Parathyroid adenoma (tissue), 2 donors: ENCODE measurements around the gene ARHGAP6.

ENCODE experiments used
- H2AFZ ChIP-seq: fragments of 300-600 bp; sonication (generic); one replicate; pipeline ENCODE4 v1.7.0; 2017; ENCODE audit warnings: antibody characterized with exemption, mild to moderate bottlenecking
- H3K27ac ChIP-seq: fragments of 300-600 bp; sonication (generic); one replicate; pipeline ENCODE4 v1.7.0; 2017
- H3K27me3 ChIP-seq: fragments of 300-600 bp; sonication (generic); one replicate; pipeline ENCODE4 v1.7.0; 2017; ENCODE audit warnings: low read length; ENCODE audit not compliant: control insufficient read depth, insufficient read depth
- H3K36me3 ChIP-seq: fragments of 300-600 bp; sonication (generic); one replicate; pipeline ENCODE4 v1.7.0; 2017; ENCODE audit warnings: low read length; ENCODE audit not compliant: control insufficient read depth, insufficient read depth
- H3K4me1 ChIP-seq: fragments of 300-600 bp; sonication (generic); one replicate; pipeline ENCODE4 v1.7.0; 2017; ENCODE audit warnings: control low read depth
- H3K4me2 ChIP-seq: fragments of 300-600 bp; sonication (generic); one replicate; pipeline ENCODE4 v1.7.0; 2017; ENCODE audit warnings: low read length
- H3K4me3 ChIP-seq: fragments of 300-600 bp; sonication (generic); one replicate; pipeline ENCODE4 v1.7.0; 2017; ENCODE audit warnings: low read depth, low read length
- H3K79me2 ChIP-seq: fragments of 300-600 bp; sonication (generic); one replicate; pipeline ENCODE4 v1.7.0; 2017; ENCODE audit warnings: control low read depth
- H3K9ac ChIP-seq: fragments of 300-600 bp; sonication (generic); one replicate; pipeline ENCODE4 v1.7.0; 2017; ENCODE audit warnings: mild to moderate bottlenecking
- H3K9me3 ChIP-seq: fragments of 300-600 bp; sonication (generic); one replicate; pipeline ENCODE4 v1.7.0; 2017; ENCODE audit warnings: low read length; ENCODE audit not compliant: control insufficient read depth
- TF ChIP-seq, protein P1 (sequence below): fragments of 300-600 bp; sonication (generic); IDR thresholded peaks from one replicate; pipeline ENCODE4 v1.7.0; 2017; ENCODE audit warnings: antibody characterized with exemption, mild to moderate bottlenecking
- donor health status: primary hyperparathyroidism.

Gene ARHGAP6

DNA sequence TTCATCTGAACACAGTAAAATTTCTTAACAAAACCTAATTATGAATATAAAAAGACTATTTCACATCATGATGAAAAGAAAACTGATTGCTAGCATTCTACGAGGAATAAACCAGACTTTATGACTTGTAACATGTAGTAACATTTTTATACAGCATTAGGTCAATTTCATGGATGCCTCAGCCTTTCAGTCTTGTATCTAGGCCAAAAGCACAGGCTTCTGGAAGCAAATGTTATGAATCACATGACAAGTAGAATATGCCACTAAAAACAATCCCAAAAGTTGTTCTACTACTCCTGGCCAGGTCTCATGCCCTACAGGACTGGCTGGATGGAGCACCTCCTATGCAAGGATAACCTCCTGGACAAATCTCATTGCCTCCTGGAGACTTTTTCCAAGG lies 101.2 kb downstream of the ARHGAP6 start:
- H3K27ac ChIP-seq = no peak overlapping the region
- TF ChIP-seq, protein P1, sequence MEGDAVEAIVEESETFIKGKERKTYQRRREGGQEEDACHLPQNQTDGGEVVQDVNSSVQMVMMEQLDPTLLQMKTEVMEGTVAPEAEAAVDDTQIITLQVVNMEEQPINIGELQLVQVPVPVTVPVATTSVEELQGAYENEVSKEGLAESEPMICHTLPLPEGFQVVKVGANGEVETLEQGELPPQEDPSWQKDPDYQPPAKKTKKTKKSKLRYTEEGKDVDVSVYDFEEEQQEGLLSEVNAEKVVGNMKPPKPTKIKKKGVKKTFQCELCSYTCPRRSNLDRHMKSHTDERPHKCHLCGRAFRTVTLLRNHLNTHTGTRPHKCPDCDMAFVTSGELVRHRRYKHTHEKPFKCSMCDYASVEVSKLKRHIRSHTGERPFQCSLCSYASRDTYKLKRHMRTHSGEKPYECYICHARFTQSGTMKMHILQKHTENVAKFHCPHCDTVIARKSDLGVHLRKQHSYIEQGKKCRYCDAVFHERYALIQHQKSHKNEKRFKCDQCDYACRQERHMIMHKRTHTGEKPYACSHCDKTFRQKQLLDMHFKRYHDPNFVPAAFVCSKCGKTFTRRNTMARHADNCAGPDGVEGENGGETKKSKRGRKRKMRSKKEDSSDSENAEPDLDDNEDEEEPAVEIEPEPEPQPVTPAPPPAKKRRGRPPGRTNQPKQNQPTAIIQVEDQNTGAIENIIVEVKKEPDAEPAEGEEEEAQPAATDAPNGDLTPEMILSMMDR = no peak
- H2AFZ ChIP-seq = no peak overlapping the region

DNA sequence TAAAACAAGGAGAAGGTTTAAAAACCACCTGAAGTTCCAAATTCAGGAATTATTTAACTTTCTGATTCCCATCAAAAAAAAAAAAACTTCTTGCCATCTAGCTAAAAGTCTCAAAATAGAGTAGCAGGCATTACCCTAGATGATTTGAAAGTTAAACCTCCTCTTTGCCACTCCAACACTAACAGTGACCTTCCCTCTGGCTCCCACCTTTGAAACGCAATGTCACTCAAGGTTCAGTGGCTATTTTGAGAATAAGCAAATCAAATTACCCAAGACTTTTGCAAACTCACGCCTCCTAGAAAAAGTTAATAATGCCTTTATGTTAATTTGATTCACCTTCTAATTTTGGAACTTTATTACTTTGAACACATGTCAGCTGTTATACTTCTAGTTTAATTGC lies 103.2 kb downstream of the ARHGAP6 start:
- H3K4me1 ChIP-seq = no peaks in the 10 kb centered on the region
- H2AFZ ChIP-seq = no peak overlapping the region
- no peak overlapping the region for H3K27ac ChIP-seq
- H3K9me3 ChIP-seq = no peaks in the 10 kb centered on the region
- H3K4me3 ChIP-seq = no peak overlapping the region
- no peaks in the 10 kb centered on the region for H3K27me3 ChIP-seq
- TF ChIP-seq, protein P1 = no peak
- no peaks in the 10 kb centered on the region for H3K79me2 ChIP-seq
- H3K9ac ChIP-seq = no peak overlapping the region
- H3K36me3 ChIP-seq = no peaks in the 10 kb centered on the region
- no peak overlapping the region for H3K4me2 ChIP-seq

More for the DNA sequence above, 101.2 kb downstream of the ARHGAP6 start:
- H3K79me2 ChIP-seq = no peaks in the 10 kb centered on the region
- H3K27me3 ChIP-seq = no peaks in the 10 kb centered on the region
- no peaks in the 10 kb centered on the region for H3K4me1 ChIP-seq
- H3K36me3 ChIP-seq = no peaks in the 10 kb centered on the region
- no peak overlapping the region for H3K4me2 ChIP-seq
- no peak overlapping the region for H3K9ac ChIP-seq
- H3K9me3 ChIP-seq = no peaks in the 10 kb centered on the region
- no peak overlapping the region for H3K4me3 ChIP-seq

DNA sequence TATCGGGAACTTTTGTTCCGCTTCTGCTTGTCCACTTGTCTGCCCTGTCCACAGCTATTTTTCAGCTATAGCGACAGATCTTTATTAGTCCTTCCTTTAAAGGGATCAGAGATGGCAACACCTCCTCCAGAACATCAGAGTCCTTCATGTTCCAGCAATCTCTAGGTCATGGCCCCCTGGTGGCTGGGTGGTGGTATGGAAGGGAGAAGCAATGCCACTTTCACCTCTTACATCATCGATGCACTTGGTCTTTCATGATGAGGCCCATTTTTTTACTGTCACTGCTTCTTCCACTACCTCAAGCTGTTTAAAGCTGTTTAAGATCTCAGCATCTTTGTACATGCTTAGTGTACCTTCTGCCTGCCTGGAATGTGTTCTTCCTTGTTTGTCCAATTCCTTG lies 106.7 kb downstream of the ARHGAP6 start:
- Histone ChIP-seq H3K9ac (no peak overlapping the region), H3K36me3 (no peaks in the 10 kb centered on the region), H3K79me2 (no peaks in the 10 kb centered on the region), H2AFZ (no peak overlapping the region), H3K4me1 (no peaks in the 10 kb centered on the region), H3K4me3 (no peak overlapping the region), H3K27ac (no peak overlapping the region), H3K4me2 (no peak overlapping the region), H3K27me3 (no peaks in the 10 kb centered on the region), H3K9me3 (no peaks in the 10 kb centered on the region)
- TF ChIP-seq, protein P1 = no peak

DNA sequence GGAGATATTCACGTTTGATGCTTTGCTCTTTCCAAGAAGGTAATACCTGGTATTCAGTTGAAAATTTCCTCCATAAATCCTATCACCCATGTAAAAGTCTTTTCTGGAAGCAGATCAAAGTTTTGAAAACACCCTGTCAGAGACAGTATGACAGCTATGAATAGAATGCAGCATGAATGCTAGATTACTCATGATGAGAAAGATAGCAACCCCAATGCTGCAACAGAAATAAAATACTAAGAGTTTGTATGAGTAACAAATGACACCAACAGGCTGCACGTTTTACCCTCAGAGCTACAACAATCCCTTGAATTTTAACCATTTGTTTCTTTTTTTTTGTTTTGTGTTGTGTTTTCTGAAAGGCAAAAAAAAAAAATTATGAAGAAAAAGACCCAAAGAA lies 108.6 kb downstream of the ARHGAP6 start:
- Histone ChIP-seq H2AFZ (no peak overlapping the region), H3K4me2 (no peak overlapping the region), H3K36me3 (no peaks in the 10 kb centered on the region), H3K4me3 (no peak overlapping the region), H3K27ac (no peak overlapping the region), H3K27me3 (no peaks in the 10 kb centered on the region), H3K9me3 (no peaks in the 10 kb centered on the region), H3K79me2 (no peaks in the 10 kb centered on the region), H3K4me1 (no peaks in the 10 kb centered on the region), H3K9ac (no peak overlapping the region)
- TF ChIP-seq, protein P1 = no peak

DNA sequence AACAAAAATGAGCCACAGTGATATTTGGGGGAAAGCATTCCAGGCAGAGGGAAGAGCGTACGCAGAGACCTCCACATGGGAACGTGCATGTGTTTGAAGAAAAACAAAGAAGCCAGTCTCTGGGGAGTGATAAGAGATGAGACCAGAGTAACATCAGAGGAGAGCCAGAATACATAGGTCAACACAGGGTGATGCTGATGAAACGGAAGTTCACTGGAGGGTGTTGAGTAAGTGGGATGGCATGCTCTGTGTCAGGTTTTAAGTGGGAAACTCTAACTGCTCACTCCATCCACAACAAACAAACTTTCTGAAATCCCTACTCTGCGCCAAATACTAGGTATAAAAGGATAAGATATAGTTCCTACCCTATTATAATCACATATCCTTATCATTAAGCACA lies 110.0 kb downstream of the ARHGAP6 start:
- H3K9me3 ChIP-seq = no peaks in the 10 kb centered on the region
- H3K9ac ChIP-seq = no peak overlapping the region
- H2AFZ ChIP-seq = no peak overlapping the region
- H3K4me1 ChIP-seq = no peaks in the 10 kb centered on the region
- H3K27me3 ChIP-seq = no peaks in the 10 kb centered on the region
- no peak overlapping the region for H3K4me2 ChIP-seq
- H3K79me2 ChIP-seq = no peaks in the 10 kb centered on the region
- no peak overlapping the region for H3K27ac ChIP-seq
- no peaks in the 10 kb centered on the region for H3K36me3 ChIP-seq
- H3K4me3 ChIP-seq = no peak overlapping the region
- TF ChIP-seq, protein P1 = no peak
